HepG2 (cell line): ENCODE data around the gene NBR1. TPM values are rescaled to one million over a fixed set of nuclear protein-coding genes. Genes with fewer than 3 reads are reported as not detected.

ENCODE experiments used
- ATF7-NPFF ChIP-seq: sonication (generic); formaldehyde crosslinking; IDR thresholded peaks from 2 replicates; pipeline ENCODE4 v1.8.1; 2023; ENCODE audit warnings: mild to moderate bottlenecking, low read depth, missing genetic modification reagents, moderate library complexity
- CHCHD3 ChIP-seq: sonication (generic); formaldehyde crosslinking; IDR thresholded peaks from 2 replicates; pipeline ENCODE4 v1.8.0; 2022; ENCODE audit warnings: mild to moderate bottlenecking, missing genetic modification reagents, moderate library complexity
- EEA1 ChIP-seq: sonication (generic); formaldehyde crosslinking; IDR thresholded peaks from 2 replicates; pipeline ENCODE4 v1.5.1; 2020; ENCODE audit warnings: mild to moderate bottlenecking, missing genetic modification reagents, borderline replicate concordance
- FOXA3 ChIP-seq: IDR thresholded peaks from 2 replicates; pipeline ENCODE4 v1.6.1; 2016; ENCODE audit warnings: missing genetic modification reagents, missing compliant biosample characterization
- JDP2 ChIP-seq: sonication (generic); formaldehyde crosslinking; IDR thresholded peaks from 2 replicates; pipeline ENCODE4 v1.8.1; 2022; ENCODE audit warnings: missing genetic modification reagents, borderline replicate concordance
- KDM4B ChIP-seq: sonication (generic); formaldehyde crosslinking; IDR thresholded peaks from 2 replicates; pipeline ENCODE4 v1.4.0; 2020; ENCODE audit warnings: missing genetic modification reagents
- MIER2 ChIP-seq: IDR thresholded peaks from 2 replicates; pipeline ENCODE4 v1.6.1; 2016; ENCODE audit warnings: missing biosample characterization, missing genetic modification reagents
- NCOA1 ChIP-seq: sonication (generic); formaldehyde crosslinking; IDR thresholded peaks from 2 replicates; pipeline ENCODE4 v1.9.0; 2021; ENCODE audit warnings: missing genetic modification reagents
- NFYC ChIP-seq: IDR thresholded peaks from 2 replicates; pipeline ENCODE4 v1.6.1; 2016; ENCODE audit warnings: missing genetic modification reagents, missing compliant biosample characterization
- PRPF4 ChIP-seq: fragments of 200-400 bp; formaldehyde crosslinking; IDR thresholded peaks from 2 replicates; pipeline ENCODE4 v1.6.1; 2016; ENCODE audit warnings: low read length, low read depth; ENCODE audit not compliant: poor library complexity, severe bottlenecking
- RBAK ChIP-seq: sonication (generic); formaldehyde crosslinking; IDR thresholded peaks from 2 replicates; pipeline ENCODE4 v1.5.1; 2020; ENCODE audit warnings: mild to moderate bottlenecking, missing genetic modification reagents
- RCOR2 ChIP-seq: IDR thresholded peaks from 2 replicates; pipeline ENCODE4 v1.6.1; 2016; ENCODE audit warnings: missing biosample characterization, missing genetic modification reagents
- RFX3 ChIP-seq: IDR thresholded peaks from 2 replicates; pipeline ENCODE4 v1.6.1; 2016; ENCODE audit warnings: missing biosample characterization, missing genetic modification reagents
- SMYD3 ChIP-seq: sonication (generic); formaldehyde crosslinking; IDR thresholded peaks from 2 replicates; pipeline ENCODE4 v1.8.1; 2023; ENCODE audit warnings: mild to moderate bottlenecking, missing genetic modification reagents
- SPEN ChIP-seq: sonication (generic); formaldehyde crosslinking; IDR thresholded peaks from 2 replicates; pipeline ENCODE4 v1.5.1; 2020; ENCODE audit warnings: low read depth, mild to moderate bottlenecking, missing genetic modification reagents
- ZBTB10 ChIP-seq: sonication (generic); formaldehyde crosslinking; IDR thresholded peaks from 2 replicates; pipeline ENCODE4 v1.4.0; 2020; ENCODE audit warnings: missing genetic modification reagents, borderline replicate concordance
- ZBTB21 ChIP-seq: sonication (generic); formaldehyde crosslinking; IDR thresholded peaks from 2 replicates; pipeline ENCODE4 v1.4.0; 2020; ENCODE audit warnings: missing genetic modification reagents
- ZBTB38 ChIP-seq: sonication (generic); formaldehyde crosslinking; IDR thresholded peaks from 2 replicates; pipeline ENCODE4 v1.5.1; 2020; ENCODE audit warnings: mild to moderate bottlenecking, missing genetic modification reagents
- ZNF224 ChIP-seq: sonication (generic); formaldehyde crosslinking; IDR thresholded peaks from 2 replicates; pipeline ENCODE4 v1.5.0; 2020; ENCODE audit warnings: mild to moderate bottlenecking, missing genetic modification reagents
- ZNF362 ChIP-seq: sonication (generic); formaldehyde crosslinking; IDR thresholded peaks from 2 replicates; pipeline ENCODE4 v1.4.0; 2020; ENCODE audit warnings: missing genetic modification reagents, mild to moderate bottlenecking, borderline replicate concordance
- ZNF414 ChIP-seq: sonication (generic); formaldehyde crosslinking; IDR thresholded peaks from 2 replicates; pipeline ENCODE4 v1.5.0; 2020; ENCODE audit warnings: missing genetic modification reagents
- ZNF512 ChIP-seq: sonication (generic); formaldehyde crosslinking; IDR thresholded peaks from 2 replicates; pipeline ENCODE4 v1.4.0; 2020; ENCODE audit warnings: mild to moderate bottlenecking, missing genetic modification reagents
- ZNF746 ChIP-seq: sonication (generic); formaldehyde crosslinking; IDR thresholded peaks from 2 replicates; pipeline ENCODE4 v1.8.0; 2022; ENCODE audit warnings: mild to moderate bottlenecking, missing genetic modification reagents
- ZSCAN21 ChIP-seq: sonication (generic); formaldehyde crosslinking; IDR thresholded peaks from 2 replicates; pipeline ENCODE4 v1.8.0; 2022; ENCODE audit warnings: mild to moderate bottlenecking, missing genetic modification reagents, moderate library complexity, borderline replicate concordance
- polyA plus RNA-seq, 8 experiments: library from polyadenylated mRNA; depleted of rRNA in 3 of 8; stranded (reverse) in 7 of 8; unstranded in 1 of 8; fragments of >200 nt; fragmentation: Illumina TruSeq in 4 of 8; extraction: Trizol in 4 of 8; gene quantifications; 2 replicates each; pipeline versions ENCODE4 v1.2.1 to v1.2.3, GENCODE V29; 2011 to 2016; ENCODE audit warnings: low read depth in 4 of 8, missing spikeins in 1 of 8, mixed read lengths in 1 of 8; ENCODE audit not compliant: insufficient read depth in 1 of 8
- total RNA-seq, 5 experiments: library from RNA; depleted of rRNA; stranded (reverse); fragments of >200 nt; fragmentation: Illumina TruSeq; extraction: Trizol; gene quantifications; 2 replicates each; pipeline ENCODE4 v1.2.3, GENCODE V29; 2016; ENCODE audit warnings: low read depth in 1 of 5

Gene NBR1
- total and polyA plus RNA-seq, 2 of the 13 experiments (the other 11 are each of a cell fraction or from before 2014, with no cell fraction given), result 51.7 to 121 TPM

GRCh38 chr17:43216762-43217613 is 46.0 kb downstream of the NBR1 start (continued):
- TF ChIP-seq EEA1 (CRISPR knock-in tag), result peak; percentile 39; the same call in 1 of the 2 replicates
- peak; percentile 45 for TF ChIP-seq SPEN
- peak; percentile 15; the same call in 1 of the 2 replicates for TF ChIP-seq KDM4B
- TF ChIP-seq ZBTB38 (CRISPR knock-in tag), result peak; percentile 54; the same call in 1 of the 2 replicates
- TF ChIP-seq ZNF414 (CRISPR knock-in tag), result peak; percentile 89
- peak; percentile 81 for TF ChIP-seq ZNF362 (CRISPR knock-in tag)
- no peak for TF ChIP-seq CHCHD3 (CRISPR knock-in tag)
- TF ChIP-seq PRPF4, result no peak
- TF ChIP-seq JDP2 (CRISPR knock-in tag), result no peak; the same call in 1 of the 2 replicates
- 0 out of 2 replicates have a peak, but pooled peaks have one; percentile 22 for TF ChIP-seq ATF7-NPFF
- TF ChIP-seq FOXA3 (CRISPR knock-in tag), result peak; percentile 74
- no peak; the same call in 1 of the 2 replicates for TF ChIP-seq RBAK
- 0 out of 2 replicates have a peak, but pooled peaks have one; percentile 70 for TF ChIP-seq ZBTB10 (CRISPR knock-in tag)
- peak; percentile 84 for TF ChIP-seq SMYD3 (CRISPR knock-in tag)
- TF ChIP-seq ZNF746, result peak; percentile 73; the same call in 1 of the 2 replicates
- TF ChIP-seq RCOR2 (CRISPR knock-in tag), result peak; percentile 84
- TF ChIP-seq NFYC (CRISPR knock-in tag), result no peak; the same call in 1 of the 2 replicates
- TF ChIP-seq MIER2 (CRISPR knock-in tag), result peak; percentile 55; the same call in 1 of the 2 replicates
- peak; percentile 9; the same call in 1 of the 2 replicates for TF ChIP-seq RFX3
- peak; percentile 57; the same call in 1 of the 2 replicates for TF ChIP-seq ZNF224 (CRISPR knock-in tag)
- TF ChIP-seq ZSCAN21 (CRISPR knock-in tag), result no peak; the same call in 1 of the 2 replicates
- no peak for TF ChIP-seq ZNF512
- no peak; the same call in 1 of the 2 replicates for TF ChIP-seq ZBTB21 (CRISPR knock-in tag)
- TF ChIP-seq NCOA1 (CRISPR knock-in tag), result no peak; the same call in 1 of the 2 replicates
